Stimulated activated CD8-positive, alpha-beta memory T cell treated with anti-CD3 and anti-CD28 coated beads, Interleukin-4, amount 100 ng/mL, for 4 hours (primary cell): ENCODE measurements around the gene RANBP2.
A peak's percentile ranks its signal among the peaks of the same experiment; 100 is the strongest.
"Not testable (repeated sequence)": the region's sequence is repeated elsewhere in the genome, so short reads cannot be mapped to it uniquely, and the experiment has no call there.

ENCODE experiments used
- DNase-seq, 2 donors: peaks; one replicate each; pipeline ENCODE4 v3.0.0-alpha.2; 2020; ENCODE audit warnings: low read depth in 2 of 2, low spot score in 1 of 2

The RANBP2 gene

DNA sequence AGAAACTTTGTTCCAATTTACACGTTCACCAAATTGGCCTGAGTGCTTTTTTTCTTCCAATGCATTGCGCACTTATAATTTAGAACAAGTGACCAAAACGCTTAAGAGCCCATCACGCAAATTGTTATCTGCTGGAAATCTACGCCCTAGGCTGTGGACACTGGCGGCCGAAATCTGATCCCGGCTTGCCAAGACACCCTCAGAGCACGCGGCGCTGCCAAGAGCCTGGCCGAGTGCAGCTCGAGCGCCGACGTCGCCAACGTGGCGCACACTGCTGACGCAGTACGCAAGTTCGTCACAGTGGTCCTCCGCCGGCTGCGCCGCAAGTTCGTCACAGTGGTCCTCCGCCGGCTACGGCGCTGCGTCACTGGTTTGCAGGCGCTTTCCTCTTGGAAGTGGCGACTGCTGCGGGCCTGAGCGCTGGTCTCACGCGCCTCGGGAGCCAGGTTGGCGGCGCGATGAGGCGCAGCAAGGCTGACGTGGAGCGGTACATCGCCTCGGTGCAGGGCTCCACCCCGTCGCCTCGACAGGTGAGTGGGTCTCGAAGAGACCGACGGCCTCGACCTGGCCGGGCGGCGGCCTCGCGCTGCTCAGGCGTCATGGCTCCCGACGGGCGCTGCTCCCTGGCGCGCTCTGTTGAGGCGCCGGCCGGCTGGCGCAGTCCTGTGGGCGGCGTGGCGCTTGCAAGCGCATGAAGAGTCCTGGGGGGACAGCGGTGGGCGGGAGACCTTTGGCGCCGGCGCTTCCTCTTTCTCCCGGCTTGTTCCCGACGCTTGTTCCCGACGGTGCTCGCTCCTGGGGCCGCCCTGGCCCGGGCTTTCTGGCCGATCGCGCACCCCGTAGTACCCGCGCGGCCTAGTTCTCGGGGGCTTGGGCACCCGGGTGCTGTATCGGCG is at the start of gene RANBP2:
RANBP2 (plus strand) TSS at position 334 of the 896 bp plus-strand sequence; CDS start at position 459, 125 bp downstream.
- DNase-seq, result peak; percentile 85 to 90

- not testable (repeated sequence) for DNase-seq
These were observed 49.0 kb upstream of the RANBP2 start for GRCh38 chr2:108670282-108670681.

GRCh38 chr2:108672200-108672805 is 47.0 kb upstream of the RANBP2 start:
- DNase-seq, result not testable (repeated sequence)

GRCh38 chr2:108676522-108676921 is 42.8 kb upstream of the RANBP2 start:
- DNase-seq, result not testable (repeated sequence)

- not testable (repeated sequence) for DNase-seq
These were observed 42.0 kb upstream of the RANBP2 start for GRCh38 chr2:108677239-108677744.

- not testable (repeated sequence) for DNase-seq
These were observed 41.1 kb upstream of the RANBP2 start for GRCh38 chr2:108678198-108678651.

GRCh38 chr2:108680805-108681204 is 38.5 kb upstream of the RANBP2 start:
- not testable (repeated sequence) for DNase-seq

DNA sequence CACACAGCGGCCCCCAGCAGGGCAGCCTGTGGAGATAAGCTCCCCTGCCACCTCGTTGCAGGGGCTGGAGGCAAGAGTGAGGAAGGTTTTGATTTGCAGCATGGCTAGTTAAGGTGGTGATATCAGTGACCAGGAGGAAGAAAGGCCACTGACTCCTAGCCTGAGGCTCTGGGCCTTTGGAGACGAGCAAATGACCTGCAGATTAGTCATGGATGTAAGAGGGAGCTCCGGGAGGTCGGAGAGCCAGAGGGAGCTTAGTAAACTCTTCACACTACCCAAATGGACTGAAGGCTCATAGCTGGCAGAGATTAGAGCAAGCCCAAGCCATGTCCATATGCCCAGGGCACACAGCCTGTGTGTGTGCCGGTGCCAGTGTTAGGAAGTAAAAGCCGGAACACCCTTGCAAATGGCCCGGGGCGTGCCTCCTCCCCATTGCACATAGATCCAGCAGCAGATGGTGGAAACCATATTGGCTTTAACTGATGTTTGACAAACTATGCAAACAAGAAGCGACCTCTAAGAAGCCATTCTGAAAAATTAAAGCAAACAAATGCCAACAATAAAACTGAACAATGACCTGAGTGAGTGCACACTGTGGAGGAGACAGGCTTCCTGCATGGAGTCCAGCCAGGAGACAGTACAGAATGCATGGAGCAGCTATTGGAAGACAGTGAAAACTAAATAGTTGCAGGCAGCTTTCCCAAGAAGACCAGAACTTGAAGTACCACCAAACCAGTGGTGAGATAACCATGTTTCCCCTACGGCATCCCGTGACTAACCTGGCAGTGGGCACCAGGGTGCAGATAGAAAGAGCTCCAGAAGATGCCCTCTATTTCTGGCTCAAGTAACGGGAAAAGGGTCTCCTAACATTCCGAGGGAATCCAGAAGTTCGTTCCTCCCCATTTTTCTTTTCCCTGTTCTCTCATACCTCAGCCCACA is 30.2 kb upstream of the RANBP2 start:
- DNase-seq, result not testable (repeated sequence)

DNA sequence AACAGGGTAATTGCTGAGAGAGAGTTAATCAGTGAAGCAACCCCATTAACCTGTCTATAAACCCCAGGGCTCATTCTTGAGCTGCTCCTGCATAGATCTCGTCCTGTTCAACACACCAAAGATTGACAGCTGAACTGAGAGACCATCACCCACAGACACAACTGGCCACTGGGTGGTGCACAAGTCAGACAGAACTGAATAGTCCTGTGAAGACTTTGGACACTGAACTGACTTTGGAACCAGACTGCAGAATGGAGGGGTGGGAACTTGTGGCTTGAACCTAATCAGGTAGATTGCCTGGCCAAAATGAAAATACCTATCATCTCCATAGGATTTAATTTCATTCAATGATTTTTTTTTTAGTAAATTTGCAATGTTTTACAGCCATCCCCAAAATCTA is 29.3 kb upstream of the RANBP2 start:
- DNase-seq, result not testable (repeated sequence)

- DNase-seq, result no peak
These were observed 27.8 kb upstream of the RANBP2 start for GRCh38 chr2:108691447-108691846.

DNA sequence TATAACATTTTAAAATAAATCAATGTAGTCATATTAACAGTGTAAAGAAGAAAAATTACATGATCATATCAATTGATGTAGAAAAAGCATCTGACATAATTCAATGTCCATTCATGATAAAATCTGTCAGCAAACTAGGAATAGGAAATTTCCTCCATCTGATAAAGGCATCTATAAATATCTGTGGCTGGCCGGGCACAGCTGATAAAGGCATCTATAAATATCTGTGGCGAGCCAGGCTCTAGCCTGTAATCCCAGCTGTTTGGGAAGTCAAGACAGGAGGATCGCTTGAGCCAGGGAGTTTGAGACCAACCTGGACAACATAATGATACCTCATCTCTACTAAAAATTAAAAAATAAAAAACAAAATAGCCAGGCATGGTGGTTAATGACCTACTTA is 18.1 kb upstream of the RANBP2 start:
- DNase-seq, result no peak

DNA sequence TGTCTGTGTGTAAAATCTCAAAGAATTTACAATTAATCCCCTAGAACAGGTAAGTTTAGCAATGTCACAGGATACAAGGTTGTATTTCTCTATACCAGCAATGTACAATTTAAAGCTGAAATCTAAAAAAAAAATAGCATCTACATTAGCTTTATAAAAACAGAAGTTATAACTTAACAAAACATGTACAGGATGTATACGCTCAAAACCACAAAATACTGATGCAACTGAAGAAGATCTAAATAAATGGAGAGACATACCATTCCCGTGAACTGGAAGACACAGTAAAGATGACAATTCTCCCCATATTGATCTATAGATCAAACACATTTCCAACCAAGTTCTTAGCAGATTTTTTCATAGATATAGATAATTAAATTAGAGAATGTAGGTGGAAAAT is 17.5 kb upstream of the RANBP2 start:
- no peak for DNase-seq

- DNase-seq, result no peak
These were observed 14.4 kb upstream of the RANBP2 start for GRCh38 chr2:108704871-108705270.

DNA sequence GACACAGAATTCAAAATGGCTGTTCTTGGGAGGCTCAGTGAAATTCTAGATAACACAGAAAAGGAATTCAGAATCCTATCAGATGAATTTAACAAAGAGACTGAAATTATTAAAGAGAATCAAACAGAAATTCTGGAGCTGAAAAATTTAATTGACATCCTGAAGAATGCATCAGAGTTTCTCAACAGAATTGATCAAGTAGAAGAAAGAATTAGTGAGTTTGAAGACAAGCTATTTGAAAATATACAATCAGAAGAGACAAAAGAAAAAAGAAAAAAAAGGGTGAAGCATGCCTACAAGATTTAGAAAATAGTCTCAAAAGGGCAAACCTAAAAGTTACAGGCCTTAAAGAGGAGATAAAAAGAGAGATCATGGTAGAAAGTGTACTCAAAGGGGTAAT is 12.0 kb upstream of the RANBP2 start:
- DNase-seq, result no peak

GRCh38 chr2:108716971-108717370 is 2.3 kb upstream of the RANBP2 start:
- DNase-seq, result not testable (repeated sequence)

DNA sequence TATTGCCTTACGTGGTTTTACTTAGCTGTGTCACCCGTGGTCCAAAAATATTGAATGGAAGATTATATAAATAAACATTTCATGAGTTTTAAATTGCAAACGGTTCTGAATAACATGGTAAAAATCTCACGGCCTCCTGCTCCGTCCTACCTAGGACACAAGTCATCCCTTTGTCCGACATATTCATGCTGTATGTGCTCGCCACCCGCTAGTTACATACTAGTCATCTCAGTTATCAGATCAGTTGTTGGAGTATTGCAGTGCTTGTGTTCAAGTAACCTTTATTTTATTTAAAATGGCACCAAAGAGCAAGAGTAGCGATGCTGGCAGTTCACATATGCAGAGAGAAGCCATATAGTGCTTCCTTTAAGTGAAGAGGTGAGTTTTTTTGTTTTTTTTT is 6.8 kb downstream of the RANBP2 start:
- DNase-seq, result not testable (repeated sequence)

GRCh38 chr2:108734656-108735055 is 15.4 kb downstream of the RANBP2 start:
- DNase-seq, result not testable (repeated sequence)

GRCh38 chr2:108757973-108758372 is 38.7 kb downstream of the RANBP2 start:
- DNase-seq, result not testable (repeated sequence)

- DNase-seq, result not testable (repeated sequence)
These were observed 43.3 kb downstream of the RANBP2 start for GRCh38 chr2:108762618-108763017.

DNA sequence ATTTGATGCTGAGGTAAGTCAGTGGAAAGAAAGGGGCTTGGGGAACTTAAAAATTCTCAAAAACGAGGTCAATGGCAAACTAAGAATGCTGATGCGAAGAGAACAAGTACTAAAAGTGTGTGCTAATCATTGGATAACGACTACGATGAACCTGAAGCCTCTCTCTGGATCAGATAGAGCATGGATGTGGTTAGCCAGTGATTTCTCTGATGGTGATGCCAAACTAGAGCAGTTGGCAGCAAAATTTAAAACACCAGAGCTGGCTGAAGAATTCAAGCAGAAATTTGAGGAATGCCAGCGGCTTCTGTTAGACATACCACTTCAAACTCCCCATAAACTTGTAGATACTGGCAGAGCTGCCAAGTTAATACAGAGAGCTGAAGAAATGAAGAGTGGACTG is 47.4 kb downstream of the RANBP2 start:
- not testable (repeated sequence) for DNase-seq

DNA sequence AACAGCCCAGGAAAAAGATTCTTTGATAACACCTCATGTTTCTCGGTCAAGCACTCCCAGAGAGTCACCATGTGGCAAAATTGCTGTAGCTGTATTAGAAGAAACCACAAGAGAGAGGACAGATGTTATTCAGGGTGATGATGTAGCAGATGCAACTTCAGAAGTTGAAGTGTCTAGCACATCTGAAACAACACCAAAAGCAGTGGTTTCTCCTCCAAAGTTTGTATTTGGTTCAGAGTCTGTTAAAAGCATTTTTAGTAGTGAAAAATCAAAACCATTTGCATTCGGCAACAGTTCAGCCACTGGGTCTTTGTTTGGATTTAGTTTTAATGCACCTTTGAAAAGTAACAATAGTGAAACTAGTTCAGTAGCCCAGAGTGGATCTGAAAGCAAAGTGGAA is 48.6 kb downstream of the RANBP2 start:
- not testable (repeated sequence) for DNase-seq
